ENCODE data around the gene USP6NL.

GRCh38 chr10:11468126-11468742, 143.2 kb downstream of the USP6NL start:
- TF ChIP-seq EZH2 (IDR thresholded peaks at IDR 0.05) (no peak), POLR2AphosphoS5 (IDR thresholded peaks at IDR 0.05; ENCODE audit: borderline replicate concordance, low read depth, low read length) (no peak)

Data from SK-N-MC (cell line).